SK-N-SH (cell line): Measurements from ENCODE around the gene ZNF490. TPM values are rescaled to one million over a fixed set of nuclear protein-coding genes. Genes with fewer than 3 reads are reported as not detected.
"Not testable (repeated sequence)": the region's sequence is repeated elsewhere in the genome, so short reads cannot be mapped to it uniquely, and the experiment has no call there.

Source experiments
- CTCF ChIA-PET: fragments of 300-600, 350-600 bp; formaldehyde crosslinking; extraction: SDS; loops from one replicate; lab custom pipeline; 2021; lab: Yijun Ruan, JAX
- POLR2A ChIA-PET: fragments of 350-600 bp; sonication (Branson Sonifier 250); formaldehyde crosslinking; extraction: SDS; loops from one replicate; lab custom pipeline; 2020; ENCODE audit warnings: antibody characterized with exemption, inconsistent platforms; lab: Yijun Ruan, JAX
- DNase-seq: peaks from one replicate; pipeline ENCODE4 v3.0.0; 2012
- H2AFZ ChIP-seq: fragments of 200-600 bp; sonication (generic); 2 replicates; pipeline ENCODE4 v1.8.1; 2016; ENCODE audit warnings: antibody characterized with exemption, mild to moderate bottlenecking, low read depth
- H3F3A ChIP-seq: fragments of 200-600 bp; sonication (generic); replicated peaks from 2 replicates; pipeline ENCODE3; 2016; ENCODE audit warnings: antibody characterized with exemption, mild to moderate bottlenecking; ENCODE audit not compliant: insufficient read depth
- H3K27ac ChIP-seq, 2 experiments: fragments of 200-500 bp in 1 of 2; fragments of 200-600 bp in 1 of 2; sonication (Bioruptor generic) in 1 of 2; sonication (generic), shearing (Covaris generic) in 1 of 2; 2 replicates each; pipeline versions ENCODE4 v1.5.1 to v1.6.1; 2014 to 2016; ENCODE audit warnings: low read depth in 2 of 2, inconsistent platforms in 1 of 2, low read length in 1 of 2, mild to moderate bottlenecking in 1 of 2, mixed read lengths in 1 of 2
- H3K27me3 ChIP-seq: fragments of 200-600 bp; sonication (generic), shearing (Covaris generic); 2 replicates; pipeline ENCODE4 v1.6.1; 2016; ENCODE audit warnings: mixed run types; ENCODE audit not compliant: insufficient read depth
- H3K36me3 ChIP-seq, 2 experiments: fragments of 200-500 bp in 1 of 2; fragments of 200-600 bp in 1 of 2; sonication (Bioruptor generic) in 1 of 2; sonication (generic) in 1 of 2; replicated peaks in 1 of 2; 2 replicates each; pipeline versions ENCODE3 to v1.5.1; 2014 to 2016; ENCODE audit warnings: low read length in 1 of 2, mild to moderate bottlenecking in 1 of 2; ENCODE audit not compliant: insufficient read depth in 2 of 2, control insufficient read depth in 1 of 2
- H3K4me1 ChIP-seq, 2 experiments: fragments of 200-500 bp in 1 of 2; fragments of 200-600 bp in 1 of 2; sonication (Bioruptor generic) in 1 of 2; sonication (generic), shearing (Covaris generic) in 1 of 2; 2 replicates each; pipeline versions ENCODE4 v1.5.1 to v1.6.1; 2014 to 2016; ENCODE audit warnings: low read depth in 1 of 2, low read length in 1 of 2, mixed run types in 1 of 2; ENCODE audit not compliant: insufficient read depth in 2 of 2, control insufficient read depth in 1 of 2
- H3K4me2 ChIP-seq: fragments of 200-600 bp; sonication (generic), shearing (Covaris generic); 2 replicates; pipeline ENCODE4 v1.6.1; 2017; ENCODE audit warnings: mixed run types
- H3K4me3 ChIP-seq, 2 experiments: fragments of 200-500 bp in 1 of 2; fragments of 200-600 bp in 1 of 2; sonication (Bioruptor generic) in 1 of 2; sonication (generic), shearing (Covaris generic) in 1 of 2; 2 replicates each; pipeline versions ENCODE4 v1.5.1 to v1.8.1; 2014 to 2016; ENCODE audit warnings: low read depth in 2 of 2, inconsistent platforms in 1 of 2, low read length in 1 of 2, mild to moderate bottlenecking in 1 of 2, mixed read lengths in 1 of 2, moderate library complexity in 1 of 2
- H3K79me2 ChIP-seq: fragments of 200-600 bp; sonication (generic); 2 replicates; pipeline ENCODE4 v1.8.1; 2017; ENCODE audit warnings: mild to moderate bottlenecking; ENCODE audit not compliant: insufficient read depth
- H3K9ac ChIP-seq: fragments of 200-600 bp; sonication (generic); 2 replicates; pipeline ENCODE4 v1.6.1; 2017; ENCODE audit warnings: mixed run types
- H3K9me2 ChIP-seq: fragments of 200-600 bp; sonication (generic); 2 replicates; pipeline ENCODE4 v1.6.1; 2017; ENCODE audit warnings: mixed run types
- H3K9me3 ChIP-seq: fragments of 200-600 bp; sonication (generic); 2 replicates; pipeline ENCODE4 v1.6.1; 2017; ENCODE audit warnings: mixed run types, mild to moderate bottlenecking, moderate library complexity
- H4K20me1 ChIP-seq: fragments of 200-600 bp; sonication (generic); 2 replicates; pipeline ENCODE4 v1.6.1; 2017; ENCODE audit warnings: mild to moderate bottlenecking, mixed run types; ENCODE audit not compliant: insufficient read depth
- ELF1 ChIP-seq: IDR thresholded peaks from 2 replicates; pipeline ENCODE4 v1.4.0; 2012
- EP300 ChIP-seq, 2 experiments: IDR thresholded peaks; 2 replicates each; pipeline versions ENCODE4 v1.4.0 to v1.6.1; 2012; ENCODE audit warnings: borderline replicate concordance in 1 of 2, low read depth in 1 of 2, low read length in 1 of 2
- EZH2phosphoT487 ChIP-seq: fragments of 200-600 bp; sonication (generic); IDR thresholded peaks from 2 replicates; pipeline ENCODE4 v1.6.1; 2017; ENCODE audit warnings: low read depth, mixed run types, mild to moderate bottlenecking, antibody characterized with exemption, moderate library complexity, borderline replicate concordance
- FOSL2 ChIP-seq: IDR thresholded peaks from 2 replicates; pipeline ENCODE4 v1.4.0; 2012; ENCODE audit warnings: low read depth, mild to moderate bottlenecking, moderate library complexity, borderline replicate concordance
- GABPA ChIP-seq: IDR thresholded peaks from 2 replicates; pipeline ENCODE4 v1.4.0; 2012; ENCODE audit warnings: low read depth, mild to moderate bottlenecking
- JUND ChIP-seq: IDR thresholded peaks from 2 replicates; pipeline ENCODE4 v1.4.0; 2012
- NRF1 ChIP-seq: IDR thresholded peaks from 2 replicates; pipeline ENCODE4 v1.6.1; 2012; ENCODE audit warnings: low read depth, mild to moderate bottlenecking, low read length
- RAD21 ChIP-seq: IDR thresholded peaks from 2 replicates; pipeline ENCODE4 v1.6.1; 2012; ENCODE audit warnings: mild to moderate bottlenecking, low read length
- WGBS: methylation state at CpG from one replicate; pipeline ENCODE4 v1.1.6; 2017; ENCODE audit warnings: low lambda C conversion rate; 5-methylcytosine and 5-hydroxymethylcytosine counted together
- polyA plus RNA-seq, 3 experiments: library from polyadenylated mRNA; depleted of rRNA; stranded (reverse); fragments of >200 nt; gene quantifications; 2 replicates each; pipeline ENCODE4 v1.2.3, GENCODE V29; 2012
- TF ChIP-seq, protein P1 (sequence below): fragments of 150-350 bp; IDR thresholded peaks from 2 replicates; pipeline ENCODE4 v1.6.1; 2016; ENCODE audit warnings: mild to moderate bottlenecking, low read depth, low read length
- TF ChIP-seq, protein P2 (sequence below): IDR thresholded peaks from 2 replicates; pipeline ENCODE4 v1.4.0; 2012; ENCODE audit warnings: low read depth
- TF ChIP-seq, protein P3 (sequence below): IDR thresholded peaks from 2 replicates; pipeline ENCODE4 v1.4.0; 2012; ENCODE audit warnings: low read depth, borderline replicate concordance
- TF ChIP-seq, protein P4 (sequence below): IDR thresholded peaks from 2 replicates; pipeline ENCODE4 v1.6.1; 2012; ENCODE audit warnings: mild to moderate bottlenecking, low read depth, low read length, moderate library complexity

The ZNF490 gene
- polyA plus RNA-seq, 1 of the 3 experiments (the other 2 are of a cell fraction), result 1.3 TPM

DNA sequence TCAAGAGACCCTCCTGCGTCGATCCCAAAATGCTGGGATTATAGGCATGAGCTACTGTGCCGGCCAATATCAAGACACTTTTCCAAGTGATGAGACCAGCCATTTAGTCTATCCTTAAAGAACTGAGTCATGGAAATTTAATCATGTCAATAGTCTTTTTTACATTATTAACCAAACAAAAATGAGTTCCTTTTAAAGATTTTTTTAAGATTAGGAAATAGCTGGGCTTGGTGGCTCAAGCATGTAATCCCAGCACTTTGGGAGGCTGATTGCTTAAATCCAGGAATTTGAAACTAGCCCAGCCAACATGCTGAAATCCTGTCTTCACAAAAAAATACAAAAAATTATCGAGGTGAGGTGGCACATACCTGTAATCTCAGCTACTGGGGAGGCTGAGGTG is 42.7 kb downstream of the ZNF490 start:
- Histone ChIP-seq H3K9me3 (no peaks in the 10 kb centered on the region), H3K4me2 (no peak overlapping the region), H3F3A (no peaks in the 10 kb centered on the region), H3K4me3 (no peak overlapping the region), H3K4me1 (peaks cover 0 to 3% of the 10 kb centered on the region in 2 experiments; a peak in 1 of 4 replicates), H2AFZ (no peak overlapping the region), H3K36me3 (no peaks in the 10 kb centered on the region), H3K27ac (no peak overlapping the region), H3K9ac (no peak overlapping the region), H4K20me1 (no peaks in the 10 kb centered on the region), H3K27me3 (no peaks in the 10 kb centered on the region), H3K9me2 (no peaks in the 10 kb centered on the region), H3K79me2 (no peaks in the 10 kb centered on the region)
- ChIA-PET CTCF (interaction anchor here (1.1 kb wide), 2 partner anchors 72 to 104 kb away, joined by 3 to 4 read pairs; no protein-coding TSS in a partner anchor), POLR2A (interaction anchor here (0.6 to 0.7 kb wide), 3 partner anchors 40 to 98 kb away, joined by 3 to 5 read pairs (median 4); partner anchors contain the start of genes MAN2B1 and WDR83)
- TF ChIP-seq, protein P1, sequence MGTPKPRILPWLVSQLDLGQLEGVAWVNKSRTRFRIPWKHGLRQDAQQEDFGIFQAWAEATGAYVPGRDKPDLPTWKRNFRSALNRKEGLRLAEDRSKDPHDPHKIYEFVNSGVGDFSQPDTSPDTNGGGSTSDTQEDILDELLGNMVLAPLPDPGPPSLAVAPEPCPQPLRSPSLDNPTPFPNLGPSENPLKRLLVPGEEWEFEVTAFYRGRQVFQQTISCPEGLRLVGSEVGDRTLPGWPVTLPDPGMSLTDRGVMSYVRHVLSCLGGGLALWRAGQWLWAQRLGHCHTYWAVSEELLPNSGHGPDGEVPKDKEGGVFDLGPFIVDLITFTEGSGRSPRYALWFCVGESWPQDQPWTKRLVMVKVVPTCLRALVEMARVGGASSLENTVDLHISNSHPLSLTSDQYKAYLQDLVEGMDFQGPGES, result no peak
- TF ChIP-seq, protein P2, sequence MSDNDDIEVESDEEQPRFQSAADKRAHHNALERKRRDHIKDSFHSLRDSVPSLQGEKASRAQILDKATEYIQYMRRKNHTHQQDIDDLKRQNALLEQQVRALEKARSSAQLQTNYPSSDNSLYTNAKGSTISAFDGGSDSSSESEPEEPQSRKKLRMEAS, result no peak
- no peak for TF ChIP-seq NRF1
- TF ChIP-seq EZH2phosphoT487, result no peak
- TF ChIP-seq, protein P3, sequence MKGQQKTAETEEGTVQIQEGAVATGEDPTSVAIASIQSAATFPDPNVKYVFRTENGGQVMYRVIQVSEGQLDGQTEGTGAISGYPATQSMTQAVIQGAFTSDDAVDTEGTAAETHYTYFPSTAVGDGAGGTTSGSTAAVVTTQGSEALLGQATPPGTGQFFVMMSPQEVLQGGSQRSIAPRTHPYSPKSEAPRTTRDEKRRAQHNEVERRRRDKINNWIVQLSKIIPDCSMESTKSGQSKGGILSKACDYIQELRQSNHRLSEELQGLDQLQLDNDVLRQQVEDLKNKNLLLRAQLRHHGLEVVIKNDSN, result no peak
- TF ChIP-seq JUND, result no peak
- no peak for TF ChIP-seq GABPA
- TF ChIP-seq RAD21, result no peak
- no peak for TF ChIP-seq FOSL2
- TF ChIP-seq EP300 (IDR thresholded peaks at IDR 0.05; ENCODE audit: borderline replicate concordance in 1 of 2, low read depth in 1 of 2, low read length in 1 of 2), result no peak
- TF ChIP-seq, protein P4, sequence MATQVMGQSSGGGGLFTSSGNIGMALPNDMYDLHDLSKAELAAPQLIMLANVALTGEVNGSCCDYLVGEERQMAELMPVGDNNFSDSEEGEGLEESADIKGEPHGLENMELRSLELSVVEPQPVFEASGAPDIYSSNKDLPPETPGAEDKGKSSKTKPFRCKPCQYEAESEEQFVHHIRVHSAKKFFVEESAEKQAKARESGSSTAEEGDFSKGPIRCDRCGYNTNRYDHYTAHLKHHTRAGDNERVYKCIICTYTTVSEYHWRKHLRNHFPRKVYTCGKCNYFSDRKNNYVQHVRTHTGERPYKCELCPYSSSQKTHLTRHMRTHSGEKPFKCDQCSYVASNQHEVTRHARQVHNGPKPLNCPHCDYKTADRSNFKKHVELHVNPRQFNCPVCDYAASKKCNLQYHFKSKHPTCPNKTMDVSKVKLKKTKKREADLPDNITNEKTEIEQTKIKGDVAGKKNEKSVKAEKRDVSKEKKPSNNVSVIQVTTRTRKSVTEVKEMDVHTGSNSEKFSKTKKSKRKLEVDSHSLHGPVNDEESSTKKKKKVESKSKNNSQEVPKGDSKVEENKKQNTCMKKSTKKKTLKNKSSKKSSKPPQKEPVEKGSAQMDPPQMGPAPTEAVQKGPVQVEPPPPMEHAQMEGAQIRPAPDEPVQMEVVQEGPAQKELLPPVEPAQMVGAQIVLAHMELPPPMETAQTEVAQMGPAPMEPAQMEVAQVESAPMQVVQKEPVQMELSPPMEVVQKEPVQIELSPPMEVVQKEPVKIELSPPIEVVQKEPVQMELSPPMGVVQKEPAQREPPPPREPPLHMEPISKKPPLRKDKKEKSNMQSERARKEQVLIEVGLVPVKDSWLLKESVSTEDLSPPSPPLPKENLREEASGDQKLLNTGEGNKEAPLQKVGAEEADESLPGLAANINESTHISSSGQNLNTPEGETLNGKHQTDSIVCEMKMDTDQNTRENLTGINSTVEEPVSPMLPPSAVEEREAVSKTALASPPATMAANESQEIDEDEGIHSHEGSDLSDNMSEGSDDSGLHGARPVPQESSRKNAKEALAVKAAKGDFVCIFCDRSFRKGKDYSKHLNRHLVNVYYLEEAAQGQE, result no peak
- TF ChIP-seq ELF1, result no peak
- no peak for DNase-seq
- 73% methylated on average over 4 of the region's 4 CpGs for WGBS

DNA sequence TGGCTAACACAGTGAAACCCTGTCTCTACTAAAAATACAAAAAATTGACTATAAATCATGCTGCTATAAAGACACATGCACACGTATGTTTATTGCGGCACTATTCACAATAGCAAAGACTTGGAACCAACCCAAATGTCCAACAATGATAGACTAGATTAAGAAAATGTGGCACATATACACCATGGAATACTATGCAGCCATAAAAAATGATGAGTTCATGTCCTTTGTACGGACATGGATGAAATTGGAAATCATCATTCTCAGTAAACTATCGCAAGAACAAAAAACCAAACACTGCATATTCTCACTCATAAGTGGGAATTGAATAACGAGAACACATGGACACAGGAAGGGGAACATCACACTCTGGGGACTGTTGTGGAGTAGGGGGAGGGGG is 44.2 kb downstream of the ZNF490 start:
- H3F3A ChIP-seq, H3K9me2 ChIP-seq, H3K36me3 ChIP-seq, H3K4me2 ChIP-seq, CTCF ChIA-PET, H3K27me3 ChIP-seq, H2AFZ ChIP-seq, H3K9me3 ChIP-seq, H3K27ac ChIP-seq, POLR2A ChIA-PET, H4K20me1 ChIP-seq, H3K4me3 ChIP-seq, H3K79me2 ChIP-seq, H3K9ac ChIP-seq, DNase-seq, H3K4me1 ChIP-seq: not testable (repeated sequence)
- 63% methylated on average over 5 of the region's 5 CpGs for WGBS
